Islet precursor cell (in vitro differentiated cells): ENCODE results near the gene CSN2.

ENCODE experiments used
- DNase-seq: peaks from one replicate; pipeline ENCODE4 v3.0.0-alpha.2; 2018

CSN2 gene, protein sequence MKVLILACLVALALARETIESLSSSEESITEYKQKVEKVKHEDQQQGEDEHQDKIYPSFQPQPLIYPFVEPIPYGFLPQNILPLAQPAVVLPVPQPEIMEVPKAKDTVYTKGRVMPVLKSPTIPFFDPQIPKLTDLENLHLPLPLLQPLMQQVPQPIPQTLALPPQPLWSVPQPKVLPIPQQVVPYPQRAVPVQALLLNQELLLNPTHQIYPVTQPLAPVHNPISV

GRCh38 chr4:69965628-69966027 is at the start of gene CSN2:
CSN2 (minus strand) TSS chr4:69965728; CDS start chr4:69960995, 4,733 bp downstream.
- no peak for DNase-seq

- DNase-seq, result no peak
These were observed 43.2 kb upstream of the CSN2 start for GRCh38 chr4:70008771-70009170.

- no peak for DNase-seq
These were observed 37.0 kb upstream of the CSN2 start for GRCh38 chr4:70002507-70002906.

DNA sequence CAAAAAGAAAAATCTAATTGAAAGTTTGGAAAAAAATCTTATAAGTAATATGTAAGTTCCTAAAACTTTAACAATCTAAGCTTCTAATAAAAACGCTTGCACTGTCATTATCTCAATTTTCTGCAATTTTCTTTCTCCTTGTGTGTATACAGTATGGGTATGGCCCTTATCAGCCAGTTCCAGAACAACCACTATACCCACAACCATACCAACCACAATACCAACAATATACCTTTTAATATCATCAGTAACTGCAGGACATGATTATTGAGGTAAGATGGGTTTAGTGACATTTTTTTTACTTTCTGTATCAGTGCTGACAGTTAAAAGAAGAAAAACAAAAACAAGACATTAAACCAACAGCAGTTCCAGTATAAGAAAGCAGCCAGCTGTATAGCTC is 35.2 kb upstream of the CSN2 start:
- no peak for DNase-seq

- no peak for DNase-seq
These were observed 33.9 kb upstream of the CSN2 start for GRCh38 chr4:69999420-69999819.

DNA sequence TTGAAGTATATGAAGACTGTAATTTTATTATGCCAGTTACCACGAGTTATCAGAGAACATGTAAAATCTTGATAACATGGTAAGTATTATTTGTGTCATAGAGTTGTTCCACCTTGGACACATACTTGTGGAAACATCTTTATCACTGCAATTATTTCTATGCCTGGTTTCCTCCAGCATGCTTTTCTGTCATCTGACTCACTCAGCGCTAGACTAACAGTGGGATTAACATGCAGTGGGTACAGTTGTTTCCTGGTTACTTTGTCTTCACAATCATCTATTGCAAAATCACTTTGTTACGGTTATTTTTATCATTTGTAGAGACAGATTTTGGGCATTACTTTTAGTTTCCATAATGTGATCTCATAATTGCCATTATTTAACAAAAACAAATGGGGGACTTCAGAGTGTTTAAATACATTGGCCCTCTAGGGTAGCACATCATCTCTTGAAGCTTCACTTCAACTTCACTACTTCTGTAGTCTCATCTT is 30.0 kb upstream of the CSN2 start, which contains the start of gene STATH:
STATH (plus strand) TSS at position 441 of the 491 bp plus-strand sequence. CDS start 2,472 bp downstream, outside the sequence.
- no peak for DNase-seq

GRCh38 chr4:69994782-69995181 is 29.3 kb upstream of the CSN2 start:
- no peak for DNase-seq

GRCh38 chr4:69991016-69991415 is 25.5 kb upstream of the CSN2 start:
- DNase-seq, result no peak

DNA sequence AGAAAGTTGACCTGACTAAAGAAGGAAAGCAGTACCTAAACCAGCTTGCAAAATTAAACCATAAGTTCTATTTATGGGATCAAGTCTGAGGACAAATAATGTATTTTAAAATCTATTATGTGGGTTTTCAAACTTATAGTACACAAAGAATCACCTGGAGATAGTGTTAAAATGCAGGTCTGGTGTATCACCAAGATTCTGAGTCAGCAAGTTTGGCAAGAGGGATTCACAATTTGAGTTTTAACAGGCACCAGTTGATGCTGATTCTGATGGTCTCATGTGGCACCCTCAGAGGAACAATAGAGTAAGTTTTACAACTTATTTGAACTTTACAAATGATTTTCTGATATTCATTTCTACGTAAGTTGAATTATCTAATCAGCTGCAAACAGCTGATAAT is 21.1 kb upstream of the CSN2 start:
- DNase-seq, result no peak

DNA sequence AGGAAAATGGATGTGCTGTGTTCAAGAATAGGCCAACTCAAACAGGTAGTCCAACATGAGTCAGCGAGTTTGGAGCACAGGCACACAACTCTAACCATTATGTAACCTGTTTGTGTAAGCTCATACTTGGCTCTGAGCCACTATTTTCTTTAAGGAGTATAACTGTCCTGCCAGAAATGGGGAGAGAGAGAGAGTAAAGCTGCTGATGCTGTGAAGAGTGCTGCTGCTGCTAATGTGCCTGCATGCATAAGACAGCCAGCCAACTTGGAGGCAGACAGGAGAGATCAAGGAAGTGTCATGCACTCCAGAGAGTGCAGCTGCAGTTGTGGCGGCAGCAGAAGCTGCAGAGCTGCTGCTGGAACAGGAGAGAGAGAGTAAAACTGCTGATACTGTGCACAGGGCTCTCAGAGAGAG is 18.5 kb upstream of the CSN2 start:
- peak; percentile 62 for DNase-seq

DNA sequence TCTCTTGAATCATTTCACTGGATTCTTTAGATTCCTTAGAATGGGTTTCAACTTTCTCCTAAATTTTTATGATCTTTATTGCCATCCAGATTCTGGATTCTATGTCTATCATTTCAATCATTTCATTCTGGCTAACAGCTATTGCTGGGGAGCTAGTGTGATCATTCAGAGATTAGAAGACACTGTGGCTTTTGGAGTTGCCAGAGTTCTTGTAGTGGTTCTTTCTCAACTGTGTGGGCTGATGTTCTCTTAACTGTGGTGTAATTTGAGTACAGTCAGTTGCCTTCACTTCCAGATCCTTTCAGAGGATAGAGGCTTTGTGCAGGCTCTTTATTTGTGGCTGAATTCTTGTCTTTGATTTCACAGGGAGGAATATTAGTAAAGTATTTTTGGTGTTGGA is 12.1 kb upstream of the CSN2 start:
- DNase-seq, result no peak

GRCh38 chr4:69974631-69975030 is 9.1 kb upstream of the CSN2 start:
- no peak for DNase-seq

DNA sequence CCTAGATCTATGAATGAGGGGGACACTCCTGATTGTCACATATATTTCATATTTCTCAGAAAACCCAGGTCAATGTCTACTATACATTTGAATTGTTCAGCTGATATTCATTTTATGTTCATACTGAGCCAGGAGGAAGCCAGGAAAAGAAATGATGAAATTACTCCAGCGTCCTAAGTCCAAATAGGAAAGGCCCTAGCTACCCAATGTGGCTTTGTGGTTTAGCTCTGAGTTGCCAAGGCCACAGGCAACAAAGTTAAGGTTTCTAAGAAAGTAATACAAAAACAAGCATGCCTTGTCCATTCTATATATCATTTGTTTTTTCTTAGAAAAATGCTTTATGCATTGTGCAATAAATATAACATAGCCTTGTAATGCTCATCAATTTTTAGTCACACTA is 4.5 kb upstream of the CSN2 start:
- no peak for DNase-seq

- DNase-seq, result peak; percentile 53
These were observed 8.3 kb downstream of the CSN2 start for GRCh38 chr4:69957209-69957608.

- no peak for DNase-seq
These were observed 13.9 kb downstream of the CSN2 start for GRCh38 chr4:69951602-69952001.

- DNase-seq, result no peak
These were observed 29.0 kb downstream of the CSN2 start for GRCh38 chr4:69936566-69936965.

DNA sequence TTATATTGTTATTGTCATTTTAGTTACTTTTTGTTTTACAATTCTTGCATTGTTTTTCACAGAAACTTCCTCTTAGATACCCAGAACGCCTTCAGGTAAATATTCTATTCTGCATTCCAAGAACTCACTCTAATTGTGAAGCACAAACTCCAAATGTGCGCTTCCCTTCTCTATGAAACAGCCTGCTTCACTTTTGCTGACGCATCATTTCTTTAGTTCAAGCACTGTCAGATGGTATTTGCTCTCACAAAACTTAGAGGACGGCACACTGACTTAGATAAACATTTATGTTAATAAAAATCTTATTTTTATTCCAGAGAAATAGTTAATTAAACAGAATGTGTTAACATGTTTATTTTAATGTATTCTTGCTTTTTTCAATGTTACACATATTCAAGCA is 31.4 kb downstream of the CSN2 start:
- no peak for DNase-seq

DNA sequence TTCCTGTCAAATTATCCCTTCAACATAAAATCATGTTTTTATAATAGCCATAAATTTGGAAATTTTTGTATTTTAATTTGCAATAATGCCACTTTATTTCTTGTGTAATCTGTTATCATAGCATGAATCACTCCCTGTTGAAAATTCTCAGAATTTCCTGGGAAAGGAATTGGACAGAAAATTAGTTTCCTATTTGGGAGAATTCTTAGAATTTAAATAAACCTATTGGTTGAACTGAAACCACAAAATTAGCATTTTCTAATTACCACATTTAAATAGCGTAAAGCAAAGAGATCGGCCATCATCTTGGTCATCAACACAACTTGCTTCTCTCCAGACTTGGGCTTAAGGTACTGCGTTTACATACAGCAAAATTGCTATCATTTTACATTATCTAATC is 34.8 kb downstream of the CSN2 start, which contains the start of gene CSN1S1:
CSN1S1 (plus strand) TSS at position 301 of the 400 bp plus-strand sequence. CDS start 1,488 bp downstream, outside the sequence.
- DNase-seq, result no peak

DNA sequence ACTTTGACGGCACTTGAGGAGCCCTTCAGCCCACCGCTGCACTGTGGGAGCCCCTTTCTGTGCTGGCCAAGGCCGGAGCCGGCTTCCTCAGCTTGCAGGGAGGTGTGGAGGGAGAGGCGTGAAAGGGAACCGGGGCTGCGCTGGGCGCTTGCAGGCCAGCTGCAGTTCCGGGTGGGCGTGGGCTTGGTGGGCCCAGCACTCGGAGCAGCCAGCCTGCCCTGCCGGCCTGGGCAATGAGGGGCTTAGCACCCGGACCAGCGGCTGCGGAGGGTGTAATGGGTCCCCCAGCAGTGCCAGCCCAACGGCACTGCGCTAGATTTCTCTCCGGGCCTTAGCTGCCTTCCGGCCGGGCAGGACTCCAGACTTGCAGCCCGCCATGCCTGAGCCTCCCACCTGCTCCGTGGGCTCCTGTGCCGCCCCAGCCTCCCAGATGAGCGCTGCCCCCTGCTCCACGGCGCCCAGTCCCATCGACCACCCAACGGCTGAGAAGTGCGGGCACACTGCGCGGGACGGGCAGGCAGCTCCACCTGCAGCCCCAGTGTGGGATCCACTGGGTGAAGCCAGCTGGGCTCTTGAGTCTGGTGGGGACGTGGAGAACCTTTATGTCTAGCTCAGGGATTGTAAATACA is 41.6 kb downstream of the CSN2 start:
- DNase-seq, result peak; percentile 48

DNA sequence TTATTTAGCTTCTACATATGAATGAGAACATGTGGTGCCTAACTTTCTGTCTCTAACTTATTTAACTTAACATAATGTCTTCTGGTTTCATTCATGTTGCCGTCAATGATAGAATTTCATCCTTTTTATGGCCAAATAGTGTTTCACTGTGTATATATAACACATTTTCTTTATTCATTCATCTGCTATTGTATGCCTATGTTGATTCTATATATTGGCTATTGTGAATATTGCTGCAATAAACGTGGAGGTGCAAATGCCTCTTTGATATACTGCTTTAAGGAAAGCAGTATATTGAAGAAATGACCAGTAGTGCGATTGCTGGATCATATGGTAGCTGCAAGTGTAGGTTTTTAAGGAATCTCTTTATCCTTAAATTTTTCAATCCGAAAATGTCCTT is 44.7 kb downstream of the CSN2 start:
- no peak for DNase-seq

GRCh38 chr4:69910016-69910782 is 55.3 kb downstream of the CSN2 start:
- no peak for DNase-seq

GRCh38 chr4:69909195-69909594 is 56.3 kb downstream of the CSN2 start:
- no peak for DNase-seq

DNA sequence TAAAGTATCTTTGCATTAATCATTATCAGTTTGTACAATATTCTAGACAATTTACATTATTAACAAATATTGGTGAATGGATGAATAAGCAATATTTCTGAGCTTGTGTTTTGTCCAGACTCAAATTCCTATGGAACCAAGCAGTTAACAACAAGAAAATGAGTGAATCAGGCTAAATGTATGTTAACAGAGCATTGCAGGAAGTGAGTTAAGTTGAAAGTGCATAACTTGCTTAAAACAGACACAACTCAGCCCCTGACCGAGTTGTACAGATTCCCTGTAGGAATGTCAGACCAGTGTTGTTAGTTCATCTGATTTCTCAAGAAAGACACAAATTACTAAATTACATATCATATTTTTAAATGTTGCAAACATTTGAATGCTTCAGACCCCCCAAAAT is 58.4 kb downstream of the CSN2 start:
- no peak for DNase-seq
